GM12878 (cell line): ENCODE measurements around the gene AMZ2. TPM values are rescaled to one million over a fixed set of nuclear protein-coding genes. Genes with fewer than 3 reads are reported as not detected.

Experiments used
- ATAC-seq: fragments of 200-7000 bp; cut with Tn5 transposase; 3 replicates; pipeline ENCODE4 v1.9.1; 2020; ENCODE audit warnings: mild to moderate bottlenecking, moderate library complexity
- BruUV-seq: library from RNA; stranded (reverse); fragments of 400-500 nt; replicated peaks from 2 replicates; lab custom pipeline; 2021; lab: Mats Ljungman, UMichigan
- CTCF ChIA-PET: fragments of 300-600 bp; sonication (Branson Sonifier 250); formaldehyde crosslinking; extraction: SDS; loops from one replicate; lab custom pipeline; 2021; ENCODE audit warnings: inconsistent platforms; lab: Yijun Ruan, JAX
- POLR2A ChIA-PET: fragments of 350-600 bp; formaldehyde crosslinking; extraction: SDS; loops from one replicate; lab custom pipeline; 2021; ENCODE audit warnings: inconsistent platforms; lab: Charles Lee
- RAD21 ChIA-PET: fragments of 300-600 bp; sonication (Branson Sonifier 250); formaldehyde crosslinking; loops from one replicate; lab custom pipeline; 2023; ENCODE audit warnings: antibody characterized with exemption; ENCODE audit not compliant: unreplicated experiment; lab: Charles Lee
- SMC1A ChIA-PET: fragments of 300-600 bp; sonication (Branson Sonifier 250); formaldehyde crosslinking; loops from one replicate; lab custom pipeline; 2023; ENCODE audit not compliant: unreplicated experiment, uncharacterized antibody; lab: Charles Lee
- DNase-seq: peaks from one replicate; pipeline ENCODE4 v3.0.0-alpha.2; 2011; ENCODE audit warnings: low read depth, low spot score
- FAIRE-seq: peaks from 3 replicates; lab custom pipeline; 2011; peaks lifted over from hg19 to GRCh38; lab: Jason Lieb, UNC
- H2AFZ ChIP-seq: 2 replicates; pipeline ENCODE4 v1.6.0; 2011; ENCODE audit warnings: low read depth, low read length, control low read depth; ENCODE audit not compliant: control insufficient read depth
- H3K27ac ChIP-seq: 2 replicates; pipeline ENCODE4 v1.5.1; 2011; ENCODE audit warnings: control low read depth; ENCODE audit not compliant: control insufficient read depth, insufficient read depth
- H3K27me3 ChIP-seq, 2 experiments: replicated peaks in 1 of 2; 2 replicates each; pipeline versions ENCODE4 v1.6.0 to v1.6.1; 2011; ENCODE audit warnings: low read length in 1 of 2; ENCODE audit not compliant: control insufficient read depth in 2 of 2, insufficient read depth in 2 of 2
- H3K36me3 ChIP-seq, 2 experiments: 2 replicates each; pipeline ENCODE4 v1.5.1; 2011; ENCODE audit warnings: low read length in 1 of 2; ENCODE audit not compliant: control insufficient read depth in 2 of 2, insufficient read depth in 2 of 2
- H3K4me1 ChIP-seq: 2 replicates; pipeline ENCODE4 v1.6.1; 2011; ENCODE audit warnings: mild to moderate bottlenecking, low read length, moderate library complexity, mixed read lengths; ENCODE audit not compliant: control insufficient read depth, insufficient read depth
- H3K4me2 ChIP-seq: 2 replicates; pipeline ENCODE4 v1.6.0; 2011; ENCODE audit warnings: control low read depth; ENCODE audit not compliant: control insufficient read depth, insufficient read depth
- H3K4me3 ChIP-seq: fragments of 200-600 bp; sonication (generic); 2 replicates; pipeline ENCODE4 v1.5.1; 2016
- H3K79me2 ChIP-seq: 2 replicates; pipeline ENCODE4 v1.6.0; 2011; ENCODE audit warnings: low read length; ENCODE audit not compliant: control insufficient read depth, insufficient read depth
- H3K9ac ChIP-seq: 2 replicates; pipeline ENCODE4 v1.8.0; 2011; ENCODE audit warnings: low read length, control low read depth, mixed read lengths; ENCODE audit not compliant: control insufficient read depth, insufficient read depth
- H3K9me3 ChIP-seq: replicated peaks from 3 replicates; pipeline ENCODE4 v1.5.1; 2011; ENCODE audit warnings: mild to moderate bottlenecking, low read length; ENCODE audit not compliant: control insufficient read depth, insufficient read depth
- H4K20me1 ChIP-seq: 2 replicates; pipeline ENCODE4 v1.6.0; 2011; ENCODE audit not compliant: control insufficient read depth, insufficient read depth
- CUX1 ChIP-seq: IDR thresholded peaks from 2 replicates; pipeline ENCODE4 v1.6.1; 2012; ENCODE audit warnings: improper control_type of control experiment, low read depth, low read length; ENCODE audit not compliant: insufficient replicate concordance
- EP300 ChIP-seq, 2 experiments: fragments of 150-350 bp in 1 of 2; IDR thresholded peaks; 2 replicates each; pipeline ENCODE4 v1.6.1; 2011 to 2012; ENCODE audit warnings: low read depth in 2 of 2, low read length in 2 of 2, borderline replicate concordance in 1 of 2, improper control_type of control experiment in 1 of 2, inconsistent platforms in 1 of 2; ENCODE audit not compliant: control insufficient read depth in 1 of 2
- KAT2A ChIP-seq: conservative IDR thresholded peaks from 2 replicates; pipeline ENCODE4 v1.6.1; 2011; ENCODE audit warnings: low read depth, low read length; ENCODE audit not compliant: control insufficient read depth
- MEF2A ChIP-seq: IDR thresholded peaks from 2 replicates; pipeline ENCODE4 v1.6.1; 2011; ENCODE audit warnings: low read depth, mild to moderate bottlenecking, low read length, moderate library complexity; ENCODE audit not compliant: insufficient read depth
- NKRF ChIP-seq: fragments of 450-650 bp; conservative IDR thresholded peaks from 2 replicates; pipeline ENCODE4 v1.6.1; 2017; ENCODE audit warnings: mild to moderate bottlenecking, moderate library complexity
- NR2C1 ChIP-seq: fragments of 450-650 bp; IDR thresholded peaks from 2 replicates; pipeline ENCODE4 v1.6.1; 2017; ENCODE audit warnings: antibody characterized with exemption, mild to moderate bottlenecking, moderate library complexity
- NRF1 ChIP-seq: conservative IDR thresholded peaks from 2 replicates; pipeline ENCODE4 v1.6.1; 2011; ENCODE audit warnings: mild to moderate bottlenecking, low read depth, low read length, improper control_type of control experiment
- RB1 ChIP-seq: fragments of 450-650 bp; formaldehyde crosslinking; IDR thresholded peaks from 2 replicates; pipeline ENCODE4 v1.6.1; 2017; ENCODE audit warnings: mild to moderate bottlenecking, borderline replicate concordance
- TCF3 ChIP-seq: IDR thresholded peaks from 2 replicates; pipeline ENCODE4 v1.6.1; 2012; ENCODE audit warnings: low read depth, mild to moderate bottlenecking, low read length, borderline replicate concordance; ENCODE audit not compliant: insufficient read depth
- TCF7 ChIP-seq: IDR thresholded peaks from 2 replicates; pipeline ENCODE4 v1.6.1; 2014; ENCODE audit warnings: antibody characterized with exemption, borderline replicate concordance
- ZBTB40 ChIP-seq: fragments of 450-650 bp; IDR thresholded peaks from 2 replicates; pipeline ENCODE4 v1.6.1; 2016; ENCODE audit warnings: mild to moderate bottlenecking, moderate library complexity, borderline replicate concordance
- ZNF207 ChIP-seq: fragments of 450-650 bp; IDR thresholded peaks from 2 replicates; pipeline ENCODE4 v1.6.1; 2014; ENCODE audit warnings: antibody characterized with exemption, mild to moderate bottlenecking, borderline replicate concordance
- WGBS: methylation state at CpG from one replicate; pipeline ENCODE4 v1.1.6; 2016; ENCODE audit warnings: low lambda C conversion rate; ENCODE audit not compliant: insufficient replicate concordance, insufficient coverage; ENCODE audit errors: missing lambda C conversion rate; 5-methylcytosine and 5-hydroxymethylcytosine counted together
- in situ Hi-C: fragments of 300-500 bp; cut with MboI; formaldehyde crosslinking; loops from 9 replicates; pipeline ENCODE4 v1.14.3; 2018; ENCODE audit warnings: mixed read lengths
- intact Hi-C: fragments of 100-400 bp; cut with micrococcal nuclease; formaldehyde crosslinking; loops from one replicate; pipeline ENCODE4 v1.14.2; 2022; ENCODE audit not compliant: unreplicated experiment
- polyA plus RNA-seq, 11 experiments: library from polyadenylated mRNA; depleted of rRNA in 4 of 11; unstranded in 6 of 11; stranded (reverse) in 5 of 11; fragments of >200 nt; fragmentation: Nextera tagmentation in 4 of 11; fragmentation: Illumina TruSeq in 1 of 11; extraction: Ambion mirVana in 4 of 11; extraction: Trizol in 1 of 11; gene quantifications; 1 replicate in 1 of 11; 2 replicates in 10 of 11; pipeline versions ENCODE4 v1.2.1 to v1.2.3, GENCODE V29; 2011 to 2016; ENCODE audit warnings: inconsistent platforms in 2 of 11, missing spikeins in 2 of 11, low read depth in 1 of 11
- total RNA-seq, 4 experiments: library from RNA; depleted of rRNA in 3 of 4; stranded (reverse); fragments of >200 nt in 3 of 4; fragmentation: Illumina TruSeq in 1 of 4; extraction: Trizol in 1 of 4; gene quantifications; 2 replicates each; pipeline versions ENCODE4 v1.2.1 to v1.2.3, GENCODE V29; 2013 to 2021

AMZ2 gene
- total and polyA plus RNA-seq, 10 of the 15 experiments (the other 5 are each of a cell fraction or from before 2014, with no cell fraction given) = 79.1 to 189 (median 126) TPM

- Histone ChIP-seq H3K79me2 (peaks cover 20% of the 10 kb centered on the region), H3K9ac (no peak overlapping the region), H3K4me2 (no peak overlapping the region), H3K4me3 (no peak overlapping the region), H3K27me3 (no peaks in the 10 kb centered on the region), H3K9me3 (no peaks in the 10 kb centered on the region), H3K36me3 (no peaks in the 10 kb centered on the region), H2AFZ (no peak overlapping the region), H3K4me1 (peaks cover 9% of the 10 kb centered on the region; the same call in 1 of the 2 replicates), H4K20me1 (no peaks in the 10 kb centered on the region), H3K27ac (no peak overlapping the region)
- POLR2A ChIA-PET = no interaction called here
- DNase-seq = no peak
- intact Hi-C loops (loop anchor here (5.0 kb wide), 2 partner anchors 47 to 53 kb away; partner anchors contain the start of gene AMZ2), in situ Hi-C loops (no loop called here)
- SMC1A ChIA-PET = no interaction called here
- RAD21 ChIA-PET = no interaction called here
- ATAC-seq = no peak
- no peak for FAIRE-seq
- CTCF ChIA-PET = no interaction called here
- WGBS = 51% methylated on average over 4 of the region's 4 CpGs
- no TSS peak for BruUV-seq
- TF ChIP-seq EP300 (IDR thresholded peaks at IDR 0.05; ENCODE audit: borderline replicate concordance in 1 of 2, control insufficient read depth in 1 of 2, low read depth in 2 of 2, low read length in 2 of 2) (no peak), CUX1 (no peak), KAT2A (no peak), ZNF207 (no peak), NKRF (no peak), TCF7 (no peak), NRF1 (no peak), NR2C1 (no peak), TCF3 (no peak), RB1 (no peak), ZBTB40 (no peak), MEF2A (no peak)
Measured at GRCh38 chr17:68294617-68295016, 46.8 kb downstream of the AMZ2 start.
